ENCODE results near the gene SNAPC4.

SNAPC4 gene

GRCh38 chr9:136367296-136368145, 32.4 kb downstream of the SNAPC4 start:
- POLR2A ChIA-PET = interaction anchor here (1.1 kb wide), 1 partner anchor 48 kb away, joined by 4 read pairs; no protein-coding TSS in a partner anchor
- Histone ChIP-seq H3K4me3 (ENCODE audit: control insufficient read depth in 1 of 7, extremely low read depth in 1 of 7, insufficient read depth in 4 of 7, low read depth in 2 of 7, low read length in 6 of 7) (no peak overlapping the region), H3K27me3 (replicated peaks in 2 of 5; ENCODE audit: control insufficient read depth in 4 of 5, insufficient read depth in 5 of 5, low read length in 4 of 5) (peaks cover 0 to 3% (median 0%) of the 10 kb centered on the region in 5 experiments), H3K9me3 (ENCODE audit: control extremely low read depth in 1 of 5, control insufficient read depth in 4 of 5, insufficient read depth in 2 of 5, low read depth in 1 of 5, low read length in 4 of 5) (no peaks in the 10 kb centered on the region), H3K27ac (ENCODE audit: insufficient read depth in 1 of 2, low read depth in 1 of 2, low read length in 2 of 2, poor library complexity in 1 of 2, severe bottlenecking in 2 of 2) (no peak overlapping the region), H3K4me1 (ENCODE audit: control extremely low read depth in 1 of 4, control insufficient read depth in 4 of 4, insufficient read depth in 4 of 4, low read length in 3 of 4) (peaks cover 0 to 36% (median 26%) of the 10 kb centered on the region in 4 experiments), H3K36me3 (ENCODE audit: control insufficient read depth in 4 of 4, insufficient read depth in 4 of 4, low read length in 3 of 4) (peaks cover 0 to 39% (median 16%) of the 10 kb centered on the region in 4 experiments)
- DNase-seq = no peak
- 95% methylated on average over 41 of the region's 45 CpGs for WGBS (ENCODE audit: insufficient coverage)
- CTCF ChIA-PET = interaction anchor here (2.6 kb wide), 1 partner anchor 28 kb away, joined by 6 read pairs; no protein-coding TSS in a partner anchor

- Histone ChIP-seq H3K4me3 (ENCODE audit: control insufficient read depth in 1 of 7, extremely low read depth in 1 of 7, insufficient read depth in 4 of 7, low read depth in 2 of 7, low read length in 6 of 7) (no peak overlapping the region), H3K27ac (ENCODE audit: insufficient read depth in 1 of 2, low read depth in 1 of 2, low read length in 2 of 2, poor library complexity in 1 of 2, severe bottlenecking in 2 of 2) (no peak overlapping the region), H3K4me1 (ENCODE audit: control extremely low read depth in 1 of 4, control insufficient read depth in 4 of 4, insufficient read depth in 4 of 4, low read length in 3 of 4) (peaks cover 0 to 29% (median 20%) of the 10 kb centered on the region in 4 experiments), H3K27me3 (replicated peaks in 2 of 5; ENCODE audit: control insufficient read depth in 4 of 5, insufficient read depth in 5 of 5, low read length in 4 of 5) (peaks cover 0 to 3% (median 0%) of the 10 kb centered on the region in 5 experiments), H3K36me3 (ENCODE audit: control insufficient read depth in 4 of 4, insufficient read depth in 4 of 4, low read length in 3 of 4) (peaks cover 0 to 39% (median 16%) of the 10 kb centered on the region in 4 experiments), H3K9me3 (ENCODE audit: control extremely low read depth in 1 of 5, control insufficient read depth in 4 of 5, insufficient read depth in 2 of 5, low read depth in 1 of 5, low read length in 4 of 5) (no peaks in the 10 kb centered on the region)
- DNase-seq = no peak
- 98% methylated on average over 6 of the region's 9 CpGs for WGBS (ENCODE audit: insufficient coverage)
- POLR2A ChIA-PET = no interaction called here
- CTCF ChIA-PET = interaction anchor here (1.2 to 2.6 kb wide), 7 partner anchors 8 to 54 kb away, joined by 3 to 10 read pairs (median 3); partner anchors contain the start of gene CARD9
Observed at GRCh38 chr9:136366826-136367225, 33.1 kb downstream of the SNAPC4 start.

GRCh38 chr9:136365775-136366222, 34.2 kb downstream of the SNAPC4 start:
- peak in 2 of 3 donors; percentile 38 to 41 for DNase-seq
- H3K27ac ChIP-seq (ENCODE audit: insufficient read depth in 1 of 2, low read depth in 1 of 2, low read length in 2 of 2, poor library complexity in 1 of 2, severe bottlenecking in 2 of 2) = no peak overlapping the region
- H3K27me3 ChIP-seq (replicated peaks in 2 of 5; ENCODE audit: control insufficient read depth in 4 of 5, insufficient read depth in 5 of 5, low read length in 4 of 5) = peaks cover 0 to 3% (median 0%) of the 10 kb centered on the region in 5 experiments
- ChIA-PET POLR2A (interaction anchor here (0.5 kb wide), 1 partner anchor 272 kb away, joined by 3 read pairs; no protein-coding TSS in a partner anchor), CTCF (interaction anchor here (1.2 to 4.5 kb wide), 10 partner anchors 9 to 54 kb away, joined by 3 to 22 read pairs (median 3); partner anchors contain the start of gene CARD9)
- no peaks in the 10 kb centered on the region for H3K9me3 ChIP-seq (ENCODE audit: control extremely low read depth in 1 of 5, control insufficient read depth in 4 of 5, insufficient read depth in 2 of 5, low read depth in 1 of 5, low read length in 4 of 5)
- 33% methylated on average over 9 of the region's 9 CpGs for whole genome bisulfite sequencing (ENCODE audit: insufficient coverage)
- H3K36me3 ChIP-seq (ENCODE audit: control insufficient read depth in 4 of 4, insufficient read depth in 4 of 4, low read length in 3 of 4) = peaks cover 0 to 40% (median 16%) of the 10 kb centered on the region in 4 experiments
- H3K4me1 ChIP-seq (ENCODE audit: control extremely low read depth in 1 of 4, control insufficient read depth in 4 of 4, insufficient read depth in 4 of 4, low read length in 3 of 4) = peaks cover 0 to 28% (median 19%) of the 10 kb centered on the region in 4 experiments
- H3K4me3 ChIP-seq (ENCODE audit: control insufficient read depth in 1 of 7, extremely low read depth in 1 of 7, insufficient read depth in 4 of 7, low read depth in 2 of 7, low read length in 6 of 7) = no peak overlapping the region

- Histone ChIP-seq H3K27ac (ENCODE audit: insufficient read depth in 1 of 2, low read depth in 1 of 2, low read length in 2 of 2, poor library complexity in 1 of 2, severe bottlenecking in 2 of 2) (no peak overlapping the region), H3K9me3 (ENCODE audit: control extremely low read depth in 1 of 5, control insufficient read depth in 4 of 5, insufficient read depth in 2 of 5, low read depth in 1 of 5, low read length in 4 of 5) (no peaks in the 10 kb centered on the region), H3K36me3 (ENCODE audit: control insufficient read depth in 4 of 4, insufficient read depth in 4 of 4, low read length in 3 of 4) (peaks cover 0 to 33% (median 14%) of the 10 kb centered on the region in 4 experiments), H3K27me3 (replicated peaks in 2 of 5; ENCODE audit: control insufficient read depth in 4 of 5, insufficient read depth in 5 of 5, low read length in 4 of 5) (peaks cover 0 to 3% (median 0%) of the 10 kb centered on the region in 5 experiments), H3K4me1 (ENCODE audit: control extremely low read depth in 1 of 4, control insufficient read depth in 4 of 4, insufficient read depth in 4 of 4, low read length in 3 of 4) (peaks cover 0 to 28% (median 19%) of the 10 kb centered on the region in 4 experiments), H3K4me3 (ENCODE audit: control insufficient read depth in 1 of 7, extremely low read depth in 1 of 7, insufficient read depth in 4 of 7, low read depth in 2 of 7, low read length in 6 of 7) (no peak overlapping the region)
- 89% methylated on average over 30 of the region's 31 CpGs for WGBS (ENCODE audit: insufficient coverage)
- ChIA-PET CTCF (interaction anchor here (1.2 to 4.5 kb wide), 8 partner anchors 9 to 54 kb away, joined by 3 to 22 read pairs (median 4); partner anchors contain the start of gene CARD9), POLR2A (interaction anchor here (0.5 kb wide), 1 partner anchor 271 kb away, joined by 3 read pairs; no protein-coding TSS in a partner anchor)
- DNase-seq = peak in 1 of 3 donors; percentile 31
Observed at GRCh38 chr9:136364942-136365774, 34.8 kb downstream of the SNAPC4 start.

GRCh38 chr9:136363949-136364748, 35.8 kb downstream of the SNAPC4 start:
- no peak for DNase-seq
- Histone ChIP-seq H3K27me3 (replicated peaks in 2 of 5; ENCODE audit: control insufficient read depth in 4 of 5, insufficient read depth in 5 of 5, low read length in 4 of 5) (peaks cover 0 to 3% (median 0%) of the 10 kb centered on the region in 5 experiments), H3K9me3 (ENCODE audit: control extremely low read depth in 1 of 5, control insufficient read depth in 4 of 5, insufficient read depth in 2 of 5, low read depth in 1 of 5, low read length in 4 of 5) (no peaks in the 10 kb centered on the region), H3K4me3 (ENCODE audit: control insufficient read depth in 1 of 7, extremely low read depth in 1 of 7, insufficient read depth in 4 of 7, low read depth in 2 of 7, low read length in 6 of 7) (peak overlapping the region in 2 of 7 experiments; percentile 89), H3K36me3 (ENCODE audit: control insufficient read depth in 4 of 4, insufficient read depth in 4 of 4, low read length in 3 of 4) (peaks cover 0 to 24% (median 7%) of the 10 kb centered on the region in 4 experiments), H3K4me1 (ENCODE audit: control extremely low read depth in 1 of 4, control insufficient read depth in 4 of 4, insufficient read depth in 4 of 4, low read length in 3 of 4) (peaks cover 0 to 28% (median 19%) of the 10 kb centered on the region in 4 experiments), H3K27ac (ENCODE audit: insufficient read depth in 1 of 2, low read depth in 1 of 2, low read length in 2 of 2, poor library complexity in 1 of 2, severe bottlenecking in 2 of 2) (no peak overlapping the region)
- ChIA-PET POLR2A (interaction anchor here (1.1 to 2.3 kb wide), 4 partner anchors 8 to 54 kb away, joined by 3 to 5 read pairs (median 4); no protein-coding TSS in a partner anchor), CTCF (interaction anchor here (1.0 to 4.5 kb wide), 11 partner anchors 20 to 52 kb away, joined by 3 to 38 read pairs (median 4); partner anchors contain the start of genes ENTR1 and PMPCA)
- whole genome bisulfite sequencing (ENCODE audit: insufficient coverage) = 59% methylated on average over 45 of the region's 54 CpGs

Data from common myeloid progenitor, CD34-positive (primary cell).